Medulla oblongata (tissue), 1 donor: ENCODE results near the gene GBGT1.

ENCODE experiments used
- DNase-seq: peaks from one replicate; pipeline ENCODE4 v3.0.0-alpha.2; 2015; ENCODE audit errors: extremely low spot score

GBGT1 gene

DNA sequence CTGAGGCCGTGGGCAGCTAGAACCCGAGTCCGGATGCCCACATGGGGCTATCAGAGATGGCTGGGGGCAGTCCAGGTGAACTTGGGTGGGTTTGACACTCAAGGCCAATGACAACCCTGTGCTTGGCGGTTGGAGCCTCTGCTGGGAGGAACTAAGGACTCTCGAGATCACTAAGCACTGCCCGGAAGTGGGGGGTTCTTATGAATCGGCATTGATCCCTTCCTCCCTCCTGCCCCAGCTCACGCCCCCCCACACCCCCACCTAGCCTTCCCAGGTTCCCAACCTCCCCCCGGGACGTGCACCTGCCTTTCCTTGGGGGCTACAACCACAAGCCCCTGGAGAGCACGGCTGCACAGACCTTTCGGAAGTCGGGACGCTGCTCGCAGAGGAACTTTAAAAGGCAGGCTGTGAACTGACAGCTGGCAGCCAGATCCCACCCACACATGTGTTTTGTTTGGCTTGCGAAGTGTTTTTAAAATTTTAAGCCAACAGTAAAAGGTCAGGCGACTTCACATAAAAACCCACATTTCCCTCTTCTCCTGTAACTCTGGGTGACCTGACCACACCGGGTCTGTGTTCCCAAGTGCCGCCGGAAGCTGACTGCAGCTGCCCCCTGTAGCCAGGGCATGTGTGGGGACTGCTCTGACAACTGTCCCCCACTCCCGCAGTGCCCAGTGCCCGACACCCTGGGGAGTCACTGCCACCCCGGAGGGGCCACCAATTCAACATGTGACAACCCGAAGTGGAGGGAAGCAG lies 37.6 kb downstream of the GBGT1 start:
- DNase-seq, result peak; percentile 61

GRCh38 chr9:133124907-133125275 lies 38.8 kb downstream of the GBGT1 start:
- DNase-seq, result peak; percentile 2

GRCh38 chr9:133124123-133124906 lies 39.4 kb downstream of the GBGT1 start:
- DNase-seq, result peak; percentile 4

- DNase-seq, result peak; percentile 5
These were observed 40.6 kb downstream of the GBGT1 start for GRCh38 chr9:133122935-133123611.

DNA sequence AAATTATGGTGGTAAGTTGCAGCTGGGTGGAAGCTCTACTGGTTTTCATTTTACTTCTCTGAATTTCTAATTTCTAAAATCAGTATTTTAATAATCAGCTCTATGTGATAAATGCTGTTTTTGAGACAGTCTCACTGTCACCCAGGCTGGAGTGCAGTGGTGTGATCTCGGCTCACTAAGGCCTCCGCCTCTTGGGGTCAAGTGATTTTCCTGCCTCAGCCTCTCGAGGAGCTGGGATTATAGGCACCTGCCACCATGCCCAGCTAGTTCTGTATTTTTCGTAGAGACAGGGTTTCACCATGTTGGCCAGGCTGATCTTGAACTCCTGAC lies 41.1 kb downstream of the GBGT1 start:
- peak; percentile 4 for DNase-seq

- peak; percentile 79 for DNase-seq
These were observed 41.7 kb downstream of the GBGT1 start for GRCh38 chr9:133121915-133122550.

- DNase-seq, result peak; percentile 94
These were observed 42.4 kb downstream of the GBGT1 start, which contains the start of gene RALGDS for GRCh38 chr9:133121198-133121914. TSS of gene RALGDS (minus strand) at chr9:133121240. CDS start at chr9:133121154, 86 bp downstream.

GRCh38 chr9:133120501-133121197 lies 43.1 kb downstream of the GBGT1 start:
- DNase-seq, result no peak

- peak; percentile 54 for DNase-seq
These were observed 43.7 kb downstream of the GBGT1 start for GRCh38 chr9:133119846-133120500.

GRCh38 chr9:133119103-133119845 lies 44.4 kb downstream of the GBGT1 start:
- DNase-seq, result peak; percentile 89

DNA sequence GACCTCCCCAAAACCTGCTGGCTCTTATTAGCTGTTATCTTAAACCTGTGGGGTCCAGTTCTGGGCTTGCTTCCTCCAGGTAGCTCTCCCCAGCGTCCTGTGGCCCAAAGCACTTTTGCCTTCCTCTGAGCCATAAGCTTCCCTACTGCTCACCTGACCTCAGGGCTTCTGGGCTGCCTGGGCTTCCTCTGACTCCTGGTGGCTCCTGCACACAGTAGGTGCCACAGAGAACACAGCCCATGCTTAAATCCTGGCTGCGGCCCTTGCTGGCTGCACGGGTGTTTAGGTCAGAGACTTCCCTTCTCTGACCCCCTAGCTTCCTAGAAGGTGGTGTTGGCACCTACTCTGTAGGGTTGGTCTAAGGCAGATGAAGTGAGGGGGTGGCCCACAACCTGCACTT lies 45.1 kb downstream of the GBGT1 start:
- no peak for DNase-seq

DNA sequence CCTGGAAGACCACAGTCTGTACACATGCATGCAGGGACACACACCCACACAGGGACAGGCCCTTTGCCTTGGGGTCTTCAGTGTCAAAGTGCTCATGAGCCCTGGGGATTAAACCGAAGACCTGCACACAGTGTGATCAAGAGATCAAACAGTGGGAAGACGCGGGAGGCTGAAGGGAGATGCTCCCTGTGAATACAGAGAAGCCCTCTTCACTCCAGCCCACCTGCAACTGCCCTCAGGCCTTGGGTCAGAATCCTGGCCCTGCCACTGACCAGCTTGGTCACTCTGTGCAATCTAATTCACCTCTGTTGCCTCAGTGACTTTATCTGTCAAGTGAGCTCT lies 45.6 kb downstream of the GBGT1 start:
- no peak for DNase-seq

- DNase-seq, result peak; percentile 90
These were observed 46.2 kb downstream of the GBGT1 start for GRCh38 chr9:133117271-133118178.

DNA sequence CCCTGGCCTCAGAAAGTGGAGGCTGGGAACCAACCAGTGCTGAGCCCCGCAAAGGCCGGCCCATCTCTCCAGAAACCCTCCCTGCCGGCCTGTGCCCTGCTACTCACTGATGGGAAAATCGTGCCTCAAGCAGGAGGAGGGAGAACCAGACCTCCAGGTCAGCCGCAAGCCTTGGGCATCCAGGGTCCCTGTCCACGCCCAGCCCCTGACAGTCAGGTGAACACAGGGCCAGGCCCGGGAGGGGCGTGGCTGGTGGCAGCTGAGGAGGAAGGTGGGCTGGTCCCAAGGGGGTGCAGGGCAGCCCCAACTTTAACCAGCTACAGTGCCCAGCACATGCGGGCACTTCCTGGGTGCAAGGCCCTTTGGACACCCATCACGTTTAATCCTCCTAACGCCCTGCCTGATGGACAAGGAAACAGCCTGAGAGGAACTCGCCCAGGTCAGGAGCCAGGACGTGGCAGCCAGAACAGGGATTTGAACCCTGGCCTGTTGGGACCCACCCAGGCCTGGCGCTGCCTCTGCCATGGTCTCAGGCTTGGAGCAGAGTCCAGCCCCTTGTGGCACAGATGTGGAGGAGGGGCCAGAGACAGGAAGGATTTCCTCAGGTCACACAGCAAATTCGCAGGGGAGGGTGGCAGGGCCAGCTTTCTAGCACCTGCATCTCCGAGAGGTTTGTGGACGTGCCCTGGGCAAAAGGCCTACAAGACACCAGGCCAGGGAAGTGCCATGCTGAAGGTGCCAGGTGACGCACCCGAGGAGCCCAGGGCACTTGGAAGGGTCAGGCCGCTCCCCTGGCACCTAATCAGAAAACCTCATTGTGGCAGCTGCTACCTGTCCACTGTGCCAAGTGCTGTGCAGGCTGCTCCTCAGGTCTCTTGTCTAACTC lies 47.1 kb downstream of the GBGT1 start:
- no peak for DNase-seq

- DNase-seq, result no peak
These were observed 47.9 kb downstream of the GBGT1 start for GRCh38 chr9:133115604-133116345.

DNA sequence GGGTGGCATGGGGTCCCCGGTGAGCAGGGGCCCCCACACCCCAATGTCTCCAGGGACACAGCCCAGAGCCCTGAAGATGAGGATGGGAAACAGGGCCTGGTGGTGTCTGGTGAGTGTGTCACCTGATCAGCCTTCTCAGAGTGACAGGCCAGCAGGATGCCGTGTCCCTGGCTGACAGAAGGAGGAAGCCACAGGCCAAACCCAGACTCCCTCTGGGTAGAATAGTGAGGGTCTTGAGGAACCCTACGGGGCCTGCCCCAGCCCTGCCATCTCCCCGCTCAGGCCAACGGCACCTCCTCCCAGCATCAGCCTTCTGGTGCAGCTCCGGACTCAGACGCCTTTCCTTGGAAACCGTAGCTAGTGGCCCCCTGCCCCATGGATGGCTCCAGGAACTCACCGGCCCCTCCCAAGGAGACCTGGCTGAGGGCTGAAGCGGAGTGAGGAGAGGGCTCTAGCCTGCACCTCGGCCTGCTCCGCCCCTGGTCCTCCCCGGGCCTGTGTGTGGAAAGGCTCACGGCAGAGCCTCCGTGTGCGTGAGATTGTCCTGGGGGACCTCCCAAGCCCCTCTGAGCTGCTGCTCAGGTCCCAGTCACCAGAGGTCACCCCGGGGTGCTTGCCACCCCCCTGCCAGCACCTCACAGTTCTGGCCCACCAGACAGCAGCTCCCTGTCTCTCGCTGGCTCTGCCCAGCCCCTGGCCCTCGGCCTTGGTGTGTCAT lies 48.7 kb downstream of the GBGT1 start:
- DNase-seq, result peak; percentile 66
